Activated CD4-positive, alpha-beta T cell treated with anti-CD3 and anti-CD28 coated beads for 48 hours (primary cell): ENCODE measurements around the gene AMOTL2.

ENCODE experiments used
- DNase-seq: peaks from one replicate; pipeline ENCODE4 v3.0.0-alpha.2; 2020

AMOTL2 gene

GRCh38 chr3:134350861-134351311 is 23.4 kb downstream of the AMOTL2 start:
- no peak for DNase-seq

DNA sequence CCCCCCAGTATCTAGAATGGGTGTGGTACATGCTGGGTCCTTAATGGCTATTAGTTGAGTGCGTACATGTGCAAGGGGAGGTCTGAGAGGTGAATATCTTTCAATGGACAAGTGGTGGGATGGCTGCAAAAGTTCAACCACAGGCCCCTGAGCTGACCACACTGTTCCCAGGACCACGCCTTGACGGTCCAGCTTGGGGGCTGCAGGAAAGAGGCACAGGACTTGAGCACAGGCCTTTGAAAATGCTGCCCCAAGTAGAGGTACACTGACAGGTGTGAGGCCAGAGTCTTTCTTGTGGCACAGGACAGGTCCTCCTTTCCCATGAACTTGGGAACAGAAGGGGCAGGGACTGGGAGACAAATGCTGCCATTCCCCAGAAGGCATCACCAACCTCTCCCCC is 24.0 kb downstream of the AMOTL2 start:
- no peak for DNase-seq

DNA sequence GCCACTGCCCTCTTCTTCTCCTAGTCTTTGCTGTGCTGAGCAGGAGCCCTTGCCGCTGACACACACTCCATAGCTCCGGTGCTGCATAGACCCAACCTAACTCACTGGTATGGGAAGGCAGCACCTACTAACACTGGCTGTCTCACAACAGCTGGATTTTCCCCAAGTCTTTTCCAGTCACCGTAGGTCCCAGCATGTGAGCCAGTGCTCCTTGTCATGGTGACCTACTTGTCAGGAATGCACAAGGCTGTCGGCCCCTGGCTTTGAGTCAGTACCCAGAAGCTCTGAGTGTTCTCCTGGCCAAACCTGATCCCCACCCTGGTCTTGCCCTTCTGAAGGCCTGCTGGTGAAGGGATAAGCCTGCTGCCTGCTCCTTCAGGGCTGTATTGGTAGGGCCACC is 25.7 kb downstream of the AMOTL2 start:
- DNase-seq, result no peak

- no peak for DNase-seq
Measured at GRCh38 chr3:134347551-134347950, 26.7 kb downstream of the AMOTL2 start.

- DNase-seq, result no peak
Measured at GRCh38 chr3:134346744-134347143, 27.5 kb downstream of the AMOTL2 start.

DNA sequence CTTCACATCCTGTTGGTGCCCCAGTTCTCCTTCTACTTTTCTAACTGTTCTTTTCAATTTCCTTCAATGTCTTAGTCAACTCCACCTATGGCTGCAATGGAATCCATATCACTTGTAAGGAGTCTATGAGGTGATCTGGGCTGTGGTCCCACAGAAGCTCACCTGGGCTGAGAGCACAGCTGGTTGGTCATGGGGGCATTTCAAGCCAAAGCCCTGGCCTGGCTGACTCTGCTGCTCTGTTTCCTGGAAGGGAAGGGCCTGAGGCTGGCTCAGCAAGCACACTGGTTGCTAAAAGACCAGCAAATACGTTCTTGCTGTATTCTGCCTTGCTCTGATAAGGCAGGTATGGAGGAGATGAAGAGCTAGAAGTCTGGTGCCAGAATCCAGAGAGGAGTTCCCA is 29.0 kb downstream of the AMOTL2 start:
- DNase-seq, result no peak

GRCh38 chr3:134344560-134344959 is 29.7 kb downstream of the AMOTL2 start:
- no peak for DNase-seq

DNA sequence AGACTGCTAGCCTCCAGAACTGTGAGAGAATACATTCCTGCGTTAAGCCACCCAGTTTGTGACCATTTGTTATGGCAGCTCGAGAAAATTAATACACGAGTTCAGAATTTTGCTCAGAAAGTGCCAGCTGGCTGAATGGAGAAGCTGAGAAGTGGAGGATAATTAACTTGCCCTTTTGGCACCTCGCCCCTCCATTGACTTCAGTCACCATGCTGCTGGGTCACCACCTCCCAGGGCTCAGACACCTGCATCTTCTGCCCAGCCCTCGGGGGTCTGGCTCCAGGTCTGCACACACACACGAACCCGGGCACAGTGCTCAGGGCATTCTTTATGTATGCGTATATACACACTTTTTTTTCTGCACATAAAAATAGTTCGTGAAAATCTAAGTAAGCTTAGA is 32.0 kb downstream of the AMOTL2 start:
- no peak for DNase-seq

GRCh38 chr3:134341389-134341788 is 32.9 kb downstream of the AMOTL2 start:
- no peak for DNase-seq

DNA sequence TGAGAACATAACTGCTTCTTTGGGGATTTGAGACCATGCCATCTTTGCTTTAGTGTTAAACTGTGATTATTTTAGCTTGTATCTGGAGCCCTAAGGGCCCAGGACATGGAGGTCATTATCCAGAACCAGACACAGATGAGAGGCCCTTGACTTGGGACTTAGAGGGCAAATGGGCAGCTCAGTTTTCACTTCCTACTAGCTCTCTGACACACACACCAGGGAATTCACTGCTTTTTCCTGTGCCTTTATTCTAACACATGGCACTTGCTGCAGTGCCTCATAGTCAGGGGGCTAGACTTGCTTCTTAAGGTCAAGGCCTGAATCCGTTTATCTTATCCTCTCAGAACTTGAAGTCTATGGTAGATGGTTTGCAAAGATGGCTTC is 33.3 kb downstream of the AMOTL2 start:
- DNase-seq, result no peak

DNA sequence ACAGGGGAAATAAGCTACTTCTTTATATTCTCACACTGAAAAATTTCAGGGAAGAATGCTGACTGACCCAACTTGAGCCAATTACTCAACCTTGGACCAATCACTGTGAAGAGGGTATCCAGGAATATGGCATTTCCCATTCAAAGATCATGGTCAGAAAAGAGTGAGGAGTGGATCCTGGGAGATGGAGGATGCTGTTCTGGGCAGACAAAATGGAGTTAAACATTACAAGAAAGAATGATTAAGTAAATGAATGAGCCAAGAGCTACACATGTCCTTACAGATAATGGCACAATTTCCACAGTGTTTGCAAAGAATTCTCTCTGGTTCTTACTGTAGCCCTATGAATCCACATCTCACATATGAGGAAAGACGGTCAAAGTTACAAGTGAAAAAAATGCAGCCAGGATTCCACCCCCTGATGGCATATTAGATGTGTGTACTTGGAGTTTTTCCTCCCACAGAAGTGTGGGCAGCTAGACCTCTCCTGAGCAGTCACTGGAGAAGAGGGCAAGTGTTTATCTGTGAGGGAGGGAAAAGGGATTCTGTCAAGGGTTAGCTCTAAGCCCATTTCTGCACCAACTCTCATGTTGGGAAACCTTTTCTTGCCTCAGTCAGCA is 33.8 kb downstream of the AMOTL2 start:
- DNase-seq, result no peak

DNA sequence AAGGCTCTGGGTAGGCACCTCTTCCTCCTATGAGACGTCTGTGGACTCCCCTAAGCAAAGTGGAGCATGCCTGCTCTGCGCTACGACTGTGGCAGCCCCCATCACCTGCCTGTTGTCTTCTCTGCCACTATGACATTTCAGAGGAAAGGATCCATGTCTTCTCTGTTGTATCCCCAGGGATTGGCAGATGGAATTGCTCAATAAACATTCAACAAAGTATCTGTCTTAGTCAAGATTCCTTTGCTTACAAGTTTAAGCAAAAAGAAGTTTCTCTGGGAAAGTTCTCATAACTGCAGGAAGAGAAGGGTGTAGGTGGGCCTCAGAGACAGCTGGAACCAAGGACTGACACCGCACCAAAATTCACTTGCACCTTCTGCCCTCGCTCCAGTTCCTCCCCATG is 34.3 kb downstream of the AMOTL2 start:
- DNase-seq, result no peak

DNA sequence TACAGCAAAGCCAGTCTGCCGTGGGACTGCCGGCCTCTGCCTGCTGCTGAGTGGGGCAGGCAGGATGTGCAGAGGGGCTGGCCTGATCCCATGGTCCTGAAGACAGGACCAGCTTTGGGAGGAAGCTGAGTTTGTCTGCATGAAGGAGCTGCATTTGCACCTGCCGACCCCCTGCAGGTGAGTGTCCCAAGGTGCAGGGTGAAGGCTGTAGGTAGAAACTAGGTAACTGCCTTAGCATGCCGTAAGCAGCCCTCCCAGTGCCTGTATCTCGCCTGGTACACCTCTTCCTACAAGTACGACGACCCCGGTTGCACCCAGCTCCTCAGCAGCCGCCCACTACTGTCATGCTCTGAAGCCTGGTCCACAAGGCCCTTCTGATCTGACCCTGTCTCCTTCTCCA is 34.9 kb downstream of the AMOTL2 start:
- DNase-seq, result no peak

- DNase-seq, result no peak
Measured at GRCh38 chr3:134338516-134339261, 35.6 kb downstream of the AMOTL2 start.

GRCh38 chr3:134338201-134338512 is 36.1 kb downstream of the AMOTL2 start:
- no peak for DNase-seq

DNA sequence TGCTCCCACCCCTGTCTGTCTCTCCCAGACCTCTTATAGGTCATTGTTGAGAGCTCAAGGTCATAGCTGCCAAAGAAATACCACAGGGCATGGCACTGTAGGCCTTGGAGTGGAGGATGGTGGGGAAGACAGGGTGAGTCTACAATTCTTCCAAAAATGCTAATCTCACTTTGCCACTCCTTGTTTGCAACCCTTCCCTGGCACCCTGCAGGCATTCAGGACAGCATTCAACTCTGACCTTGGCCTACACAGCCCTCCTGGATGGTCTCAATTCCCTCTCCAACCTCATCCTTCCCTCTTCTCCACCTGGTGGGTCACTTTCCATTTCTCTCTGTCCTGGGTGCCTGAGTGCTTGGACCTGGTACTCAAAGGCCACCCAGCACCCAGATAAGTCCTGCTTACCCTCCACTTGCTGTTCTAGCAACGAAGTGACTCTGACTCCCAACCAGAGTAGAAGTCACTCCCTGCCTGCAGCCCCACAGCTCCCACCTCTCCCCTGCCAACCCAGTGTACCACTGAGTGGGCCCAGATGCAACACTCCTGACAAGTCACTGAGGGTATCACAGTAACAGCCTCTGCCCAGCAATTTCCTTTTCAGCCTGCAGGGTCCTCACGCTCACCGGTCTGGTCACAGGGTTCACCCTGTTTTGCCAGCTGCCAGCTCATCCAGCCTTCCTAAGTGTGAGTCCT is 36.6 kb downstream of the AMOTL2 start:
- DNase-seq, result no peak

DNA sequence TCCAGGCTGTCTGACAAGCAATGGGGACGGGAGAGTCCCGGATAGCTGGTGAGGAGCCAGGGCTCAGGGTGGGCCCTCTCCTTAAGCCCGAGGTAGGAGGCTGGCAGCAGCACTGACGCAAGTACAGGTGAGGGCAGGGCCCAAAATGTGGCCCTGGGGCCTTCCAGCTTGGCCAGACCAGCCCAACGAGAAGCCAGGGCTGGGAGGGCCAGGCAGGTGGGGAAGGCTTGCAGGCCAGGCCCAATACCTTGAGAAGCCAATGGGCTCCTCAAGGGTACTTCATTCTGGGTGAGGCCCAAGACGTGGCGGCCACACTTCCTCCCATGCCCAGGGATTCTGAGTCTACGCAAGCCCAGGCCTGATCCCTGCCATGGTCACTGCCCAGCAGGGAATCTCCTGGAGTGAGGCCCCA is 37.2 kb downstream of the AMOTL2 start:
- DNase-seq, result no peak

DNA sequence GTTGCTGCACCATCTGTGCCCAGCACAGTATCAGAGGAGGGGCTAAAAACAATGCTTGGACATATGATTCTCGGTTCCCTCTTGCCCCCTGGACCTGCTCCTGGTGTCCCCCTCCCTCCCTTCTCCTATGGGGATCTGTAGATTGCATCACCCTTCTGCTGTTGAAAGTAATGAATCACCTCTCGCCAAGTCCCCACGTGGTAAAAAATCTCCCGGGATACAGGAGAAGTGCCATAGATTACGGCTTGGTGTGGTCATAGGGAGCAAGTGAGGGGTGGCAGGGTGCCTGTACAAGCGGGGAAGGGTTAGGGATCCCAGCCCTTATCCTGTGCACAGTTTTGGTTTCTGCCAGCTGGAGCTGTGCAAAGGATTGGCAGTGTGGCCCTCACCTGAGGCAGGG is 37.7 kb downstream of the AMOTL2 start:
- DNase-seq, result no peak

DNA sequence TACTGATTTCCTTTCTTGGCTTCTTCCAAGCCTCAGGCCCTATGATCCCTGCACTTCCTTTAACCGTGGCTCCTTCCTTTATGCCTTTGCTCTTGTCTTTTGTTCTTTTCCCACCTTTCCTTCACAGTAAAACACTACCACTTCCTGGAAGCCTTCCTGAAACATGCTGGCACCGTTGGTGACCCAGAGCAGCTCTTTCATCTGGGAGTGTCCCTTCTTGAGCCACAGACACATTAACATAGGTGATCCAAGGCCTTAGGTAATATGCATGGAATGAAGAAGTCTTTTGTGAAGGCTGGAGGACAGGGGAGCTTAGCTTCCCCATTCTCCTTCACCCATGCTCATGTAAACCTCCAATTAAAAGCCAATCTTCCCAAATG is 39.4 kb downstream of the AMOTL2 start:
- no peak for DNase-seq

- no peak for DNase-seq
Measured at GRCh38 chr3:134334231-134334900, 39.9 kb downstream of the AMOTL2 start.

- no peak for DNase-seq
Measured at GRCh38 chr3:134333522-134334181, 40.6 kb downstream of the AMOTL2 start.

- DNase-seq, result no peak
Measured at GRCh38 chr3:134332344-134332743, 41.9 kb downstream of the AMOTL2 start.

DNA sequence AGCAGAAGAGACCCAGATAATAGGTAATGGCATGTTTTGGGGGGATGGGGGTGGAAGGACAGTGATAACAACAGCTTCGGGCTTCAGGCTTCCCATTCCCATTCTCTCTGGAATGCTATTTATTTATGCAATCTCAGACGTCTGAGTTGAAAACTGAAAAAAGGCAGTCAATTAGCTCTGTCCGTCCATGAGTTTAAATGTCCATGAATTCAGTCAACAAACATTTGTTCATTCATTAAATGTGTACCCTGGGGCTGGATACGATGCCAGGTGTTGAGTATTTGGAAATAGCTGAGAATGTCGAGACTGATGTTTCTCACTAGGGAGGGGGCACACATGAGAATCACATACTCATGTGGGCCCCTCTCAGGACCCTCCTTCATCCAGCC is 42.4 kb downstream of the AMOTL2 start:
- no peak for DNase-seq
